Ramos (cell line): ENCODE results near the gene TXNL4B.
"Not testable (repeated sequence)": the region's sequence is repeated elsewhere in the genome, so short reads cannot be mapped to it uniquely, and the experiment has no call there.

Experiments used
- in situ Hi-C: fragments of 300-500 bp; cut with MboI; formaldehyde crosslinking; loops from one replicate; pipeline ENCODE4 v1.14.3; 2022; ENCODE audit warnings: low sequenced_read_pairs; ENCODE audit not compliant: unreplicated experiment

Gene TXNL4B

DNA sequence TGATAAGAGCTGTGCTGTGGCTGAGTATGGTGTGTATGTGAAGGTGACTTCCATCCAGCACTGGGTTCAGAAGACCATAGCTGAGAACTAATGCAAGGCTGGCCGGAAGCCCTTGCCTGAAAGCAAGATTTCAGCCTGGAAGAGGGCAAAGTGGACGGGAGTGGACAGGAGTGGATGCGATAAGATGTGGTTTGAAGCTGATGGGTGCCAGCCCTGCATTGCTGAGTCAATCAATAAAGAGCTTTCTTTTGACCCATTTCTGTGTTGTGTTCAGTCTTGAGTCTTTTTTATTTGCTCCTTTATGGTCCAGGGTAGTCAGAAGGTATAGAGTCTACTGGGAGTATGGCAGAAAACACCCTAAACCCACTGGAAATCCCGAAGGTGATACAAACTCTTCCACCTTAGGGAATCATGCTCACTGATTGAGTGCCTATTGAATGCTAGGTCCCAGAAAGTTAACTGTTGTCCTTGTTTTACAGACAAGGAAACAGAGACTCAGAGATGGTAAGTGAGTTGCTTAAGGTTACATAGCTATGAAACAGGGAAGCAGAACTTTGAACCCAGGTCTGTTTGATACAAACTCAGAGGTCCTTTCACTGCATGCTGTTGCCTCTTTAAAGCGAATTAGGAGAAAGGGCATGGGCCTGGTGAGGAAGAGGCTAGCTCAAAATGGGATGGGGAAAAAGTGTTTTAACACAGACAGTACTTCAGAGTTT lies 16.3 kb downstream of the TXNL4B start:
- in situ Hi-C loops = not testable (repeated sequence)

DNA sequence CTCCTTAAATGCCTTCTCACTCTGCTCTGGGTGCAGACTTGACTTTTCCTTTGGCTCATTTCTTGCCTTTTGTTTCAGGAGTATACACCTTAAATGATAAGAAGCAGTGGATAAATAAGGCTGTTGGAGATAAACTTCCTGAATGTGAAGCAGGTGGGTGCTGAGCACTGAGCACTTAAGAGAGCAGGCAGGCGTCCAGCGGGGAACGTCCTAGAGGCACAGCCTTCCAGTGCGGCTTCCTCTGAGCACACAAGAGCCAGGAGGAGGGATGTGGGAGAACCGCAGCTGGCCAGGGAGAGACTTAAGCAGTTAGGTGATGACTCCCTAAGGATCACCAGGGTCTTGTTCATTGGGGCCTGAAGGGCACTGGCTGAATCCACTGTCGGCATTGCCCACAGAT lies 18.4 kb downstream of the TXNL4B start:
- in situ Hi-C loops = not testable (repeated sequence)

DNA sequence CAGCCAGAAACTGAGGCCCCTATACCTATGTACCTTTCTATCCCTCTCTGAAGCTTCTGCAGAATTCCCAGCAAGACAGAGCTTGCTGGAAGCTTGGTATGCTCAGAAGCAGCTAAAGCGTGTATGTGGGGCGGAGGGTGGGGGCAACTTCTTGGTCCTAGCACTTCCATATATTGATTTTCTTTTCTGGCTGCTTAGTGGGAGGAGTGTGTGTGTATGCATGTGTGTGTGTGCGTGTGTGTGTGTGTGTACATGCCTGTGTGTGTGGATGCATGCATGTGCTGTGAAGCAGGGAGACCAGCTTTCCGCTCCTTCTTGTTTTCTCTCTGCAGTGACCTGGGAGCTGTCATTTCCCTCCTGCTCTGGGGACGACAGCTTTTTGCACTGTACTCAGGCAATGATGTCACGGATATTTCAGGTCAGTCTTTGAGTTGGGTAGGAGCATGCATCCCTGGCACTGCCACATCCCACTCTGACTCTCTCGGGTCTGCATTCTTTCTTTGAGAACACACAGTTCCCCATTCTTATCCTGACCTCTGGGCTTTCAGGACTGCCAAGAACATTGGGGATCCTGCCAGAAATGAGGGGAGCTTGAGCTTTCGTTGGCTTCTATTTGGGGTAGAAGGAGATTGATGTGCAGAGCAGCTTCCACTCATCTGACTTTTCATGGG lies 19.7 kb downstream of the TXNL4B start:
- in situ Hi-C loops = no loop called here

DNA sequence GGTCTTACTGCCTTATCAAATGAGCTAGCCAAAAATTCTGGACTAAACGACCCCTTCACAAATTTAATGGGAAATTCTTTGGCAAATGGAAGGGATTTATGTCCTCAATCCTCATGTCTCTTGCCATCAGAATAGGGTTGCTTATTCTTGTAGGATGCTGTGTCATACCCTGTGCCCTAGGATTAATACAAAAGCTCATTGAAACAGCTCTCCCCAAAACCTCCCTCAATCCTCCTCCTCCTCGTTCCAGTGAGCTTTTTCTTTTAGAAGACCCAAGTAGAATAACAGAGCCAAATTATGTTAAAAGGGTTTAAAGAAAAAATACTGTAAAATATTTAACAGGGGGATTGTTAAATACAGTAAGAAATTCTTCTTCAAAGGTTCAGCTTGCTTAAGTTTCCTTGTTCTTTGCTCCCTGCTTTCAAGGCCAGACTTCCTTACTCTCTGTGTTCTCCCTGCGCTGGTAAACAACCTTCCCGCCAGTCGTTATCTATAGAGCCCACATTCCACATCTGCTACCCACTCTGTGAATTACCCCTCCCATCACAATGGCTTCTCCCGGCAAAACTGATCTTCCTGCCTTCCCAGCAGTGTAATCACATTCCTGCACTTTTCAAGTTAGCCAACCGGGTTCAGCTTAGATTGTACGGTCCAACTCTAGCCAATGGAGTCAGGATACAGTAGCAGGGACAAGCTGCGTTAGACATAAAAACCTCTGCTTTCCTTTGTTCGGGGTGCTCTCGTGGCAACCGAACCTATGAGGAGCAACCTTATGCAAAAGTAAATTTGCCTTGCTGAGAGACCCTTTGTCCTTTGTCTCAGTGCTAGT lies 20.7 kb downstream of the TXNL4B start:
- in situ Hi-C loops = no loop called here

DNA sequence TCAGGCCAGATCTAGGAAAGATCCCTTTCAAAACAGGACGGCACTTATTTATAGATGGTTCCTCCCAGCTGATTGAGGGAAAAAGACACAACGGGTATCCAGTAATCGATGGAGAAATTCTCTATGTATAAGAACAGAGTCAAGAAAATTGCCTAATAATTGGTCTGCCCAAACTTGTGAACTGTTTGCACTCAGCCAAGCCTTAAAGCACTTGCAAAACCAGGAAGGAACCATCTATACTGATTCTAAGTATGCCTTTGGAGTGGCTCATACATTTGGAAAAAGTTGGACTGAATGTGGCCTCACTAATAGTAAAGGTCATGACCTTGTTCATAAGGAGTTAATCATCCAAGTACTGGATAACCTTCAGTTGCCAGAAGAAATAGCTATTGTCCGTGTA lies 24.5 kb downstream of the TXNL4B start:
- in situ Hi-C loops = no loop called here

DNA sequence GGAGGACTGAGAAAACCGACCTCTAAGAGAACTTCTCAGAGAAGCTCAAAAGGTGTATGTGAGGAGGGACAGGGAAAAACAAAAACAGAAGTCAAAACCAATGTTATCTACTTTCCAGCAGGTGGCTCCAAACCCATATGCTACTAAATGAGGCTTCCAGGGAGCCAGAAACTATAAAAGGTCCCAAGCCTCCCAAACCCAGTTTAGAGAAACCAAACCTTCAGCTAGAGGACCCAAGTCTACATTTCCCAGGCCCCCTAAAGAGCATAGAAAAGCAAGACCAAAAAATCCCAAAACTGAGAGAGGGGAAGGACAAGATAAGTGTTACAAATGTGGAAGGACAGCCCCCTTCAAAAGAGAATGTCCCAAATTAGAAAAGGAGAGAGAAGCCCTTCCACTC lies 26.7 kb downstream of the TXNL4B start:
- in situ Hi-C loops = no loop called here

DNA sequence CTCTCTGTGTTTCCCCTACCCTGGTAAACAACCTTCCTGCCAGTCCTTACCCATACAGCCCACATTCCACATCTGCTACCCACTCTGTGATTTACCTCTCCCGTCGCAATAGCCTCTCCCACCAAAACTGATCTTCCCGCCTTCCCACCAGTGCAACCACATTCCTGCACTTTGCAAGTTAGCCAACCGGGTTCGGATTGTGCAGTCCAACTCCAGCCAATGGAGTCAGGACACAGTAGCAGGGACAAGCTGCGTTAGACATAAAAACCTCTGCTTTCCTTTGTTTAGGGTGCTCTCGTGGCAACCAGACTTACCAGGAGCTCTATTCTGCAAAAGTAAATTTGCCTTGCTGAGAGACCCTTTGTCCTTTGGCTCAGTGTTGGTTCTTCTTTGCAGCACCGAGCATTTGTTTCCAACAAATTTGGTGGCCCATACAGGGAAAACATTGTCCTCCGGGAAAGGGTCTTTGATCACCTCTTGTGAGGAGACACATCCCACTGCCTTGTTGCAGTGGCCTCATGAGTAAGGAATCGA lies 29.0 kb downstream of the TXNL4B start:
- in situ Hi-C loops = no loop called here

DNA sequence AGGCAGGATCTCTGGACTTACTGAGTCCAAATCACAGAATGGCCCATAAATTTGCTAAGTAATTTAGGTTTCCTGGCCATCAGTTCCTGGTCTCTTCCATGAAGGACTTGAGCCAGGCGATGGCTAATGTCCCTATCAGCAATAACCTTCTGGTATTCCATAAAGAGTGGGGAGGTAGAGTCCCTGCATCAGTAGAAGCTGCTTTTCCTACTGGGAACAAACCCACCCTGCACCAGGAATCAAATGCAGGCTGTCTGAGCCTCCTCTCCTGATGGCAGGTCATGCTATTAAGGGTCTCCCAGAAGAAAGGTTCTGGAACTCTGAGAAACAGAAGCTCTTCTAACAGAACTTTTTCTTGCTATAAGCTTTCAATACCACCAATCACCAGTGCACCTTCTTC lies 31.9 kb downstream of the TXNL4B start:
- in situ Hi-C loops = no loop called here

DNA sequence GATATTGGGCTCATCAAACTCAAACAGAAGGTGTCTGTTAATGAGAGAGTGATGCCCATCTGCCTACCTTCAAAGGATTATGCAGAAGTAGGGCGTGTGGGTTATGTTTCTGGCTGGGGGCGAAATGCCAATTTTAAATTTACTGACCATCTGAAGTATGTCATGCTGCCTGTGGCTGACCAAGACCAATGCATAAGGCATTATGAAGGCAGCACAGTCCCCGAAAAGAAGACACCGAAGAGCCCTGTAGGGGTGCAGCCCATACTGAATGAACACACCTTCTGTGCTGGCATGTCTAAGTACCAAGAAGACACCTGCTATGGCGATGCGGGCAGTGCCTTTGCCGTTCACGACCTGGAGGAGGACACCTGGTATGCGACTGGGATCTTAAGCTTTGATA lies 33.0 kb downstream of the TXNL4B start:
- in situ Hi-C loops = no loop called here

DNA sequence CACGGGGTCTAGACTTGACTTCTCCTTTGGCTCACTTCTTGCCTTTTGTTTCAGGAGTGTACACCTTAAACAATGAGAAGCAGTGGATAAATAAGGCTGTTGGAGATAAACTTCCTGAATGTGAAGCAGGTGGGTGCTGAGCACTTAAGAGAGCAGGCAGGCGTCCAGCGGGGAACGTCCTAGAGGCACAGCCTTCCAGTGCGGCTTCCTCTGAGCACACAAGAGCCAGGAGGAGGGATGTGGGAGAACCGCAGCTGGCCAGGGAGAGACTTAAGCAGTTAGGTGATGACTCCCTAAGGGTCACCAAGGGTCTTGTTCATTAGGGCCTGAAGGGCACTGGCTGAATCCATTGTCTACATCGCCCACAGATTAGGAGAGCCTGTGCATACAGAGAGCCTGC lies 34.4 kb downstream of the TXNL4B start:
- in situ Hi-C loops = not testable (repeated sequence)

DNA sequence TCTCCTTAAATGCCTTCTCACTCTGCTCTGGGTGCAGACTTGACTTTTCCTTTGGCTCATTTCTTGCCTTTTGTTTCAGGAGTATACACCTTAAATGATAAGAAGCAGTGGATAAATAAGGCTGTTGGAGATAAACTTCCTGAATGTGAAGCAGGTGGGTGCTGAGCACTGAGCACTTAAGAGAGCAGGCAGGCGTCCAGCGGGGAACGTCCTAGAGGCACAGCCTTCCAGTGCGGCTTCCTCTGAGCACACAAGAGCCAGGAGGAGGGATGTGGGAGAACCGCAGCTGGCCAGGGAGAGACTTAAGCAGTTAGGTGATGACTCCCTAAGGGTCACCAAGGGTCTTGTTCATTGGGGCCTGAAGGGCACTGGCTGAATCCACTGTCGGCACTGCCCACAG lies 36.1 kb downstream of the TXNL4B start:
- in situ Hi-C loops = not testable (repeated sequence)

DNA sequence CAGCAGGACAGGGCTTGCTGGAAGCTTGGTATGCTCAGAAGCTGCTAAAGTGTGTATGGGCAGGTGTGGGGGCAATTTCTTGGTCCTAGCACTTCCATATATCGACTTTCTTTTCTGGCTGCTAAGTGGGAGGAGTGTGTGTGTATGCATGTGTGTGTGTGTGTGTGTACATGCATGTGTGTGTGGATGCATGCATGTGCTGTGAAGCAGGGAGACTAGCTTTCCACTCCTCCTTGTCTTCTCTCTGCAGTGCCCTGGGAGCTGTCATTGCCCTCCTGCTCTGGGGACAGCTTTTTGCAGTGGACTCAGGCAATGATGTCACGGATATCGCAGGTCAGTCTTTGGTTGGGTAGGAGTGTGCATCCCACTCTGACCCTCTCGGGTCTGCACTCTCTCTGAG lies 37.5 kb downstream of the TXNL4B start:
- in situ Hi-C loops = no loop called here

DNA sequence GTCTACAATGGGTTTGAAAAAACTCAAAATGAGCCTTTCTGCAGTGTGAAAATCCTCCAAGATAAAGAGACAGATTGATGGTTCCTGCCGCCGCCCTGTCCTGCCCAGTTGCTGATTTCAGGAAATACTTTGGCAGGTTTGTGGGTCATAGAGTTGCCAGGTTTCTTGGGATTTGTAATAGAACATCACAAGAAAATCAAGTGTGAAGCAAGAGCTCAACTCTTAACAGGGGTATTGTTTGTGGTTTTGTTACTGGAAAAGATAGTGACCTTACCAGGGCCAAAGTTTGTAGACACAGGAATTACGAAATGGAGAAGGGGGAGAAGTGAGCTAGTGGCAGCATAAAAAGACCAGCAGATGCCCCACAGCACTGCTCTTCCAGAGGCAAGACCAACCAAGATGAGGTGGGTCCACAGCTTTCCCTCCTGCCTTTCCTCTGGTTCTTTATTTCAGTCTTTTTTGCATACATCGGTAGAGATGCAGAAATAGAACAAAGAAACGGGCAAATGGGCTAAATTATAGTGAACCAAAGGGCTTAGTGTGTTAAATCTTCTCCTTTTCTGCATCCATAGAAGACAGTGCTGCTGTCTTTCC lies 39.1 kb downstream of the TXNL4B start, which contains the start of gene HP:
HP (plus strand) TSS at position 252 of the 594 bp plus-strand sequence; CDS start at position 400, 148 bp downstream.
- in situ Hi-C loops = not testable (repeated sequence)

DNA sequence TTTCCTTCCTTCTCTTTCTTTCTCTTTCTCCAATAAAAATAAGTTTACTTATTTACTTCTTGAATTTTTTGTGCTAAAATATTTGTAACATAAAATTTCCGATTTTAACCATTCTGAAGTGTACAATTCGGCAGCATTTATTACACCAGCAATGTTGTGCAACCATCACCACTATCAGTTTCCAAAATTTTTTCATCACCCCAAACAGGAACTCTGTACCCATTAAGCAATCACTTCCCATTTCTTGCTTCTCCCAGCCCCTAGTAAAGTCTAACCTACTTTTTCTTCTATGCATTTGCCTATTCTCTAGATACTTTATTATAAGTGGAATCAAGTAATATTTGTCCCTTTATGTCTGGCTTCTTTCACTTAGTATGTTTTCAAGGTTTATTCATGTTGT lies 41.6 kb downstream of the TXNL4B start:
- in situ Hi-C loops = no loop called here

DNA sequence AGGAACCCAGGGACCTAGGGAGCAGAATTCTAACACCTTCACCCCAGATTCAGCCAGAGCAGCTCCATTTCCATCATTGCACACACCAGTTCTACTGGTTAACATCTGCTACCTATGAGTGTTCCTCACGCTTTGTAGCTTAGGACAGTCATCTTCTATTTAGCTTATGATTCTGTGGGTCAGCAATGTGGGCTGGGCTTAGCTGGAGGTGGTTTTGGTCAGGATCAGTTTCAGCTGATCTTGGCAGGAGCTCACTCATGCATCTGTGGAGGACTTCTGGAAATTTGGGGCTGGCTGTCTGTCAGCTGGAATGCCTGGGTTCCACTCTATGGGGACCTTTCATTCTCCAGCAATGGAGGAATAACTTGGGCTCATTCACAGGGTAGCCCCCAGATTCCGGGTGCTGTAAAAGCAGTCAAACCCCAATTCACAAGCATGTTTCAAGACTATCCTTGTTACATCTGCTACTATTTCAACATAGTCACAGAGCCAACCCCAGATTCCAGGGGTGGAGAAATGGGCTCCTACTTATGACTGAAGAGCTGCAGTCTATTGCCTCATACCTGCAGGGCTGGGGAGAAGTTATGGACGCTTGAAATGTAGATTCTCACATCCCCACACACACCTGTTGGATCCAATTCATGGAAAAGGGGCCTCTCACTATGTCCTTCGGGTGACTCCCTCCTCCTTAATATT lies 42.5 kb downstream of the TXNL4B start:
- in situ Hi-C loops = no loop called here

DNA sequence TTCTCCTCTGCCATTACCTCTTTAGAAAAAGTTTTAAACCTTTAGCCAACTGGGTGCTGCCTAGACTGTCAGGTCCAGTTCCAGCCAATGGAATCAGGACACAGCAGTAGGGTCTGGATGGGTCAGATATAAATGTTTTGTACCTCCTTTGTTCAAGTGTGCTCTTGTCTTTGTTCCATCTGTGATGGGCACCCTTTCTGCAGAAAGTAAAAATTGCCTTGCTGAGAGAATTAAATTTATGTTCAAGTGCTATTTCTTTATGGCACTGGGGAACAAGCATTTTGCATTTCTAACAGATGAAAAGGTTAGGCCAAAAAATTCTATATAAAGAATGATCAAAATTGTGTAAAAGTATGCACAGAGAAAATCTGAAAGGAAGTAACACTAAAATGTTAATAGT lies 44.3 kb downstream of the TXNL4B start:
- in situ Hi-C loops = no loop called here

DNA sequence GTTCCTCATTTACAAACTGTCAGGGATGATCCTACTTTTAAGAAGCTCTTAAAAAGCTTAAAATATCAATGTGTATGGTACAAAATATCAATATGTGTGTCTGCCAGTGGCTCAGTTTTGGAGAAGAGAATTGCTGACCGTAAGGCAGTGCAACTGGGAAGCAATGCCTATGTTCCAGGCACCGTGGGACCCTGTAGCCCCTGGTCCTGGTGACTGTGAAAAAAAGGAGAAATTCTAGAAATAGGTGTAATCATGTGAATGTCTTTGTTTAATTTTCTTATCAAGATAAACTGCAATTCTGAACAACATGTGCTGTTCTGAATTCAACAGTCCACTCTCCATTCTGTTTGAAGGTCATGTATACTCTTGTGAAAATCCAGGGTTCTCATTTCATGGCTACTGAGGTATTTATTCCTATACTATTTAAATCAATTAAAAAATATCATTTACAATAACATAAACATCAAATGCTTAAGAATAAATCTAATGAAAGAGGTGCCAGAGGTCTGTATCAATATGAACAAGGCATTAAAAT lies 48.5 kb downstream of the TXNL4B start:
- in situ Hi-C loops = no loop called here

DNA sequence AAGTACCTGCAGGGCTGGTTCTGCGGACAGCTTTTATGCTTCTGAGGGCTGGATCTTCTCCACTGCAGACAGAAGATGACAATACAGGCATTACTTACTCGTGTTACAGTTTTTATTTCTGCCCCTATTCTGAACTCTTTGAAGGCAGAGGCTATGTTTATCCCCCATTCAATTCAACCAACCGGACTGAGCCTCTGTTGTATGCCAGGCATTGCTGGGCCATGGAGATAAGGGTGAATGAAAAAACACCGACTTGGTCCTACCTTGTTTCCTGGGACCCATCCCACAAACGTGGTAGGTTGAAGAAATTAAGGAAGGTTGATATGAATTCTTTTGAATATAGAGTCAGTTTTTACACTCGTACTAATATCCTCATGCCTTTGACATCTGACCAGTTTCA lies 49.1 kb downstream of the TXNL4B start:
- in situ Hi-C loops = no loop called here

DNA sequence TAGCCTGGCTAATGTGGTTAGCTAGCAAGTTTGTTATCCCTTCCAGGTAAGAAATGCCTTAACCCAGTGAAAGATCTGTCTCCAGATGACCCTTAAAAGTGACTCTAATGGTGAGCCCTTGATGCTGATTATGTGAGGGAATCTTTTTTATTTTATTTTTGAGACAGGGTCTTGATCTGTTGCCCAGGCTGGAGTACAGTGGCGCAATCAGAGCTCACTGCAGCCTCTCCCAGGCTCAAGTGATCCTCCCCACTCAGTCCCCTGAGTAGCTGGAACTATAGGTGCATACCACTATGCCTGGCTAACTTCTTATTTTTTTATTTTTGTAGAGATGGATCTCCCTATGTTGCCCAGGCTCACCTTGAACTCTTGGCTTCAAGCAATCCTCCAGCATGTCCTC lies 49.9 kb downstream of the TXNL4B start:
- in situ Hi-C loops = no loop called here

DNA sequence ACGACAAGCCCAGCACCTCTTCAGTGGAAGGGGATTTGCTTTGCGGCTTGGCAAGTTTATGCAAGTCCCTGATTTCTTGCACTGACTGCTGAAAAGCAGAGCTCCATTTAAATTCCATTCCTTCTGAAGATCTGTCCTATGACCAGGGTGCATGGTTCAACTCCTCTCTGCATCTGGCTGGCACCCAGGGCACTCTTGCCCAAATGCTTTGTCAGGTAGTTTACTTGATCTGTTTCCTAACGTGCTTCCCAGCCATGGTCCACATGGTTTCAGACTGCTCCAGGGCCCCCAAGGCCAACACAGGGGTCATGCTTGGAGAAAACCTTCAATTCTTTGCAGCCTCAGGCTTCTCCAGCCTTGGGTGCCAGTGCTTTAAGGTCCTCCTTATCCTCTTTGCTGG lies 50.4 kb downstream of the TXNL4B start:
- in situ Hi-C loops = no loop called here
